NCI-H82 treated with DMSO at 0.1 percent for 48 hours (cell line): ENCODE measurements around the gene NUDT19.
"Not testable (repeated sequence)": the region's sequence is repeated elsewhere in the genome, so short reads cannot be mapped to it uniquely, and the experiment has no call there.

ENCODE experiments used
- DNase-seq: peaks from one replicate; lab custom pipeline; 2025; ENCODE audit not compliant: unreplicated experiment; lab: John Stamatoyannopoulos, UW

The NUDT19 gene

GRCh38 chr19:32708457-32708856 is 16.8 kb downstream of the NUDT19 start:
- DNase-seq: no peak

DNA sequence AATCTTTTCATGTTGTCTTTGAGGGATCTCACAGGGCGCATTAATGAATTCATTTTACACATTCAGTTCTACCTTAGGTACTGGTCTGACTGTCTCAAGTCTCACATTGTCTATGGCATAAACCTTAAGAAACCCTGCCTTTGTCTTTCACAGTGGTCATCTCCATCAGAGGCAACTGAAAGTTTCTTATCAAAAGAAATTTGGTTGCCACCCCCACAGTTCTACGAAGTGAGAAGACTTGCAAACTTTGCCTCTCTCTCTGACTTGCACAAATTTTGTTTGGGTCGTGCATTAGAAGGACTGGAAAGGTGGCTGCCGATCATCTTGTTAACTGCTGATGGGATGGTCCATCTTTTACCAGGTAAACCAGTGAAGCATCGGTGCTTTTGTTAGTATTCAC is 17.4 kb downstream of the NUDT19 start:
- DNase-seq: no peak

DNA sequence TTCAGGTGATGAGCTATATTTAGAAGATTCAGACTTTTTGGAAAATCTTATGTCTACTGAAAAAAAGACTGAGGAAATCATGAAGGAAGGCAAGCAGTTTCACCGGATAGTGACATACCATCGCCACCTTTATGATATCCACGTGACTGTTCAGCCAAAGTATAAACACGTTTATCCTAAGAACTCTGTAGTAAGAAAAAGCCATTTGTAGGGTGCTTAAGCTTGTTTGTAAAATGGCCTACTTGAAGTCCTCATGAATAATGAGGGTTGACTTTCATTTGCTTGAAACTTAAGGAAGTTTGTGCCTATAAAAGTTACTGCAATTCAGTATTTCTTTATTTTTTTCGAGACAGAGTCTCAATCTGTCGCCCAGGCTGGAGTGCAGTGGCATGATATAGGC is 20.1 kb downstream of the NUDT19 start:
- no peak for DNase-seq

DNA sequence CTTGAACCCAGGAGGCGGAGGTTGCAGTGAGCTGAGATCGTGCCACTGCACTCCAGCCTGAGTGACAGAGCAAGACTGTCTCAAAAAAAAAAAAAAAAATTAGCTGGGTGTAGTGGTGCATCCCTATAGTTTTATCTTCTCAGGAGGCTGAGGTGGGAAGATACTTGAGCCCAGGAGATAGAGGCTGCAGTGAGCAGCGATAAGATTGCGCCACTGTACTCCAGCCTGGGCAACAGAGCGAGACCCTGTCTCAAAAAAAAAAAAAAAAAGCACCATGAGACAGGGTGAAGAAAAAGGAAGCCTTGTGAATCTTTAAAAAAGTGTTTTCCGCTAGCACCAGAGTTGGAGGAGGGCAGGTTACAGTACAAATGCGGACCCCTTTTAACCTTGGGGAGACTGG is 24.6 kb downstream of the NUDT19 start:
- DNase-seq: not testable (repeated sequence)

- DNase-seq: no peak
Measured at GRCh38 chr19:32717496-32717895, 25.9 kb downstream of the NUDT19 start.

DNA sequence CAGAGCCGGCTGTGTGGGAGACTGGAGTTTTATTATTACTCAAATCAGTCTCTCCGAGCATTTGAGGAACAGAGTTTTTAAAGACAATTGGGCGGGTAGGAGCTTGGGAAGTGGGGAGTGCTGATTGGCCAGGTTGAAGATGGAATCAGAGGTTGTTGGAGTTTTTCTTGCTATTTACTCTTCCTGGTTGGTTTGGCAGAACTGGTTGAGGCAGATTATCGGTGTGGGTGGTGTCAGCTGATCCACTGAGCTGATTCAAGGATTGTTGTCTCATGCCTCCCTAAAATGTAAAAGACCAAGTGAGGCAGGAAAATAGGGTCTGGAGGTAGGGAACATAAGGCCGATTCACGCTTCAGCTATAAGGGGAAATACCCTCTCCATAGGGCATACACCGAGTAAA is 26.7 kb downstream of the NUDT19 start:
- DNase-seq: no peak

- DNase-seq: no peak
Measured at GRCh38 chr19:32719611-32720059, 28.0 kb downstream of the NUDT19 start, which contains the start of gene TDRD12. TDRD12 (plus strand) TSS chr19:32719767; CDS start chr19:32720073, 306 bp downstream.

DNA sequence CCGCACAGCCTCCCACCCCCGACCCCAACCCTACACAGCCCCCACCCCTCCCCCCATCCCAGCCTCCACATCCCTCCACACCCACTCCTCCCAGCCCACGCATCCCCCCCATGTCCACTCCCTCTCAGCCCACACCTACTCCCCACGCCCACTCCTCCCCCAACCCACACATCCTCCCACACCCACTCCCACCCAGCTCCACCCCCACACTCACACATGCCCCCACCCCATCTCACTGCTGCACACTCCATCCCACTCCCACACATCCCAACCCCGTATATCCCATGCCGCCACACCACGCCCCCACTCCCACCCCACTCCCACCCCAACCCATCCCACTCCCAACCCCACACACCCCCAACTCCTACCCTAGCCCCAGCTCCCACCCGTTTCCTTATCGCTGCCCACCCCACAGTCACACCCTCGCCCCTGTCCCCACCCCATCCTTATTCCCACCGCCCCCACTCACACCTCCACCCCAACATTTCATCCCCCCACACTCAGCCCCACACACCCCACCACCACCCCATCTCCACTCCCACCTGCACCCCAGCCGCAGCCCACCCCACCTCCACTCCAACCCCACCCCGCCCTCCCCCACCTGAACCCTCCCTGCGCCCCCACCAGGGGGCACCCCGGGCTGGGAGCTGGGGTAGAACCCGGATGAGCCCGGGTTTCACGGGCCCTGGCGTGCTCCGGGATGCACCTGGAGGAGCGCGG is 28.8 kb downstream of the NUDT19 start:
- DNase-seq: no peak

- no peak for DNase-seq
Measured at GRCh38 chr19:32720936-32721250, 29.3 kb downstream of the NUDT19 start.

DNA sequence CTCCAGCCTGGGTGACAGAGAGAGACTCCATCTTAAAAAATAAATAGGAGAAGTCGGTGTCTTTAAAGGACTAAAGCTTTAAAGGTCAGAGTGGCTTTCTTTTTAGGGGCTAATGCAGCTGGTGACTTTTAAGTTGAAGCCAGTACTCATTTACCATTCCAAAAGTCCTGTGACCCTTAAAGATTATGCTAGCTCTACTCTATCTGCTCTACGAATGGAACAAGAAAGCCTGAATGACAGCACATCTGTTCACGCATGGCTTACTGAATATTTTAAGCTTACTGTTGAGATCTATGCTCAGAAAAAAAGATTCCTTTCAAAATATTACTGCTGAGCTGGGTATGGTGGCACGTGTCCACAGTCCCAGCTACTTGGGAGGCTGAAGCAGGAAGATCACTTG is 44.3 kb downstream of the NUDT19 start:
- no peak for DNase-seq

- no peak for DNase-seq
Measured at GRCh38 chr19:32743021-32743420, 51.4 kb downstream of the NUDT19 start.

GRCh38 chr19:32743447-32743846 is 51.8 kb downstream of the NUDT19 start:
- DNase-seq: no peak

DNA sequence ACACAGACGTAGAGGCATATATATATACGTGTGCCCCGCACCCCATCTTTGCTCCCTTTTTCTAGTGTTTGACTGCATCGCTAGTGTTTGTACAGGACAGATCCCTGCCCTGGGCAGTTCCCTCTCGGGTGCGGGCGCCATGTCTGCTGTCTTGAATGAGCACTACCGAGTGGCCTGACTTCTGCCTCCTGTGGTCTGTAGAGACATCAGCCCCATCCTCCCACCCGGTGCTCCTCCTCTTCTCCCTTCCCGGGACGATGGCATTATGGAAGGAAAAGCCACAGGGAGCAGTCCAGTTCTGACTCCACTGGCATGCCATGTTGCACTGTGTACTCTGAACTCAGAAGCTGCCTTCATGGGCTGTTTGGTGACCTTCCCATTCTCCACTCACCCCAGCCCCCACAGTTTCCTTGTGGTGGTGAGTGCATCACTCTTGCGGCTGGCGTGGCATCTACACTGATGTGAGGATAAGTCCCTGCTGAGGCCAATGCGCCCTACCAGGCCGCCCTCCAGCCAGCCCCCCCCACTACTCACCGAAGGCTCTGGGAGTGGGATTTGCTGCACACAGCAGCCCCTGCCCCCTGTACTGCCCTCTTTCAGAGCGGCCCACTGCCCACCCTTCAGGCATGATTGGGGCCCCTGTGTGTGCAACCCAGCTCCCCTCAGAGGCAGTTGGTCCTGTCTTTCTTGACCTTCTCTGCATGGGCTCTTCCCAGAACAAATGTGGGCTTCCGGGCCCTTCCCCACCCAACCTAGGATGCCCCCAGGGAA is 53.1 kb downstream of the NUDT19 start:
- DNase-seq: no peak

- not testable (repeated sequence) for DNase-seq
Measured at GRCh38 chr19:32745594-32746251, 54.1 kb downstream of the NUDT19 start.

DNA sequence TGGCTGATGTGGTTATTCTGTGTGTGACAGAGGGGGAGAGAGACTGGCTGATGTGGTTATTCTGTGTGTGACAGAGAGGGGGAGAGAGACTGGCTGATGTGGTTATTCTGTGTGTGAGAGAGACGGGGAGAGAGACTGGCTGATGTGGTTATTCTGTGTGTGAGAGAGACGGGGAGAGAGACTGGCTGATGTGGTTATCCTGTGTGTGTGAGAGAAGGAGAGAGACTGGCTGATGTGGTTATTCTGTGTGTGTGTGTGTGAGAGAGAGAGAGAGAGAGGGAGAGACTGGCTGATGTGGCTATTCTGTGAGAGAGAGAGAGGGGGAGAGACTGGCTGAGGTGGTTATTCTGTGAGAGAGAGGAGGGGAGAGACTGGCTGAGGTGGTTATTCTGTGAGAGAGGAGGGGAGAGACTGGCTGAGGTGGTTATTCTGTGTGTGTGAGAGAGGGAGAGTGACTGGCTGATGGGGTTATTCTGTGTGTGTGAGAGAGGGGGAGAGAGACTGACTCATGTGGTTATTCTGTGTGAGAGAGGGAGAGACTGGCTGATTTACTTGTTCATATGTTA is 55.1 kb downstream of the NUDT19 start:
- DNase-seq: not testable (repeated sequence)

DNA sequence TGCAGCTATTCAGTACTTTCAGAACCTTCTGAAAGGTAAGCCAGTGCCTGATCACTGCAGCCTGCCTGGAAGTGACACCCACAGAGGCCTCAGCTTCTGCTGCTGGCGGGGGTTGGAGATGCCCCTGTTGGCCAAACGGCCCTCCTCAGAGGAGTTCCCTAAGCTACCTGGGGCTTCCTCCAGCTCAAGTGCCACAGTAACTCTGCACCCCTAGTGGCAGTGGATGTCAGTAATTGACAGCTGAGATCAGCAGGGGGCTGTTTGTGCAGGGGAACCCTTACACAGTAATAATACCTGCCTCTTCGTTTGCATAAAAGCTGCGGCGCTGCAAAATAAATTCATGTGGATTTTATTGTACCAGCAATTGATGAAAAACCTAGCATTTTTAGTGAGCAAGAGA is 56.9 kb downstream of the NUDT19 start:
- DNase-seq: peak; percentile 0

DNA sequence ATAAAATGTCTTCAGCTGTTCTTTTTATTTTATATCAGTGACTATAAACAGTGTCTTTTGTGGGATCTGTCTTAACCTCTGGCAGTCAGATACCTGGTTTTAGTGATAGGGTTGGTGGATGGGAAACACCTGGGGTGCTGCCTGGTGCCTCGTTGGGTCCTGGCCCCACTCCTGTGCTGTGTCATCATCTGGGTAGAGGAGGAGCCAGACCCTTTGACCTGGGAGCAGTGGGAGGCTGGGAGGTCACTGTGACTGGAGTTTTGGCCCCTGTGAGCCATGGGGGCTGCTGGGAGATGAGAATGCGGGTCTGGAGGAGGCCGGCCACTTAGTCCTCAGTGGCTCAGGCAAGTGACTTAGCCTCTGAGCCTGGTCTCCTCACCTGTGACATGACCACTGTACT is 57.3 kb downstream of the NUDT19 start:
- DNase-seq: no peak

- no peak for DNase-seq
Measured at GRCh38 chr19:32749361-32749760, 57.7 kb downstream of the NUDT19 start.

DNA sequence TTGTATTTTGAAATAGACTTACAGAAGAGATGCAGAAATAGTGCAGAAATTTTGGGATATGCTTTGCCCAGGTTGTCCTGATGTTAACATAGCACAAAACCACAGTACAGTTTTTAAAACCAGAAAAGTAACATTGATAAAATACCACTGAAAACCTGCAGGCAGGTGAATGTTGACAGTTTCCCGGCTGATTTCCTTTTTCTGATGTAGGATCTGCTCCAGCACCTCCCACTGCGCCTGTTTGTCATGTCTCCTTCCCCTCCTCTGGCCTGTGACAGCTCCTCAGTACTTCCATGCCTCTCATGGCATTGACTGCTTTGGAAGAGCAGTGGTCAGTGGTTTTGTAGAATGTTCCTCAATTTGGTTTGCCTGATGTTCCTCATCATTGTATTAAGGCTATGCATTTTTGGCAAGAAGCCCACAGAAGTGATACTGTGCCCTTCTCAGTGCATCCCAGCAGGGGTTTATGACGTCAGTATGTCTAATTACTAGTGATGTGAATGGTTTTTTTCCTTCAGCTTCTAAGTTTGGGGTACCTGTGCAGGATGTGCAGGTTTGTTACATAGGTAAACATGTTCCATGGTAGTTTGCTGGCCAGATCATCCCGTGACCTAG is 58.9 kb downstream of the NUDT19 start:
- no peak for DNase-seq

GRCh38 chr19:32751066-32751465 is 59.4 kb downstream of the NUDT19 start:
- no peak for DNase-seq

DNA sequence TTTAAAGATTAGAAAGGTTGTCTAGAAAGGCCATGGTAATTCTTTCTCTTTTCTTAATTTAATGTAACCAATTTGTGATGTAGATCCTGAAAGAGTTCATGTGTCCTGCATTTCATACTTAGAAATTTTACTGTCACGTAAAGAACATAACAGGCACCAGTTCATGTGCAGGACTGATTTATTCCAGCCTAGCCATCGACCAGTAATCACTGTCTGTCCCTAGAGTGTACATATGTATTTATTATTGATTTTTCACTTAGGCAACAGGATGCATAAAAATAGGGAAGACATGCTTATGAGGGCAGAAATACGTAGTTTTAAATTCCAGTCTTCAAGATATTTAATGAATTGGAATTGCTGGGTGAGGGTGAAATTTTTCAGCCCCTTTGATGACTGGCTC is 65.6 kb downstream of the NUDT19 start:
- DNase-seq: no peak
